Non-pigmented ciliary epithelial cell (primary cell): ENCODE data around the gene NAXE.
"Not testable (repeated sequence)": the region's sequence is repeated elsewhere in the genome, so short reads cannot be mapped to it uniquely, and the experiment has no call there.

Source experiments
- DNase-seq: peaks from one replicate; pipeline ENCODE4 v3.0.0-alpha.2; 2010; ENCODE audit warnings: low read depth

Gene NAXE

DNA sequence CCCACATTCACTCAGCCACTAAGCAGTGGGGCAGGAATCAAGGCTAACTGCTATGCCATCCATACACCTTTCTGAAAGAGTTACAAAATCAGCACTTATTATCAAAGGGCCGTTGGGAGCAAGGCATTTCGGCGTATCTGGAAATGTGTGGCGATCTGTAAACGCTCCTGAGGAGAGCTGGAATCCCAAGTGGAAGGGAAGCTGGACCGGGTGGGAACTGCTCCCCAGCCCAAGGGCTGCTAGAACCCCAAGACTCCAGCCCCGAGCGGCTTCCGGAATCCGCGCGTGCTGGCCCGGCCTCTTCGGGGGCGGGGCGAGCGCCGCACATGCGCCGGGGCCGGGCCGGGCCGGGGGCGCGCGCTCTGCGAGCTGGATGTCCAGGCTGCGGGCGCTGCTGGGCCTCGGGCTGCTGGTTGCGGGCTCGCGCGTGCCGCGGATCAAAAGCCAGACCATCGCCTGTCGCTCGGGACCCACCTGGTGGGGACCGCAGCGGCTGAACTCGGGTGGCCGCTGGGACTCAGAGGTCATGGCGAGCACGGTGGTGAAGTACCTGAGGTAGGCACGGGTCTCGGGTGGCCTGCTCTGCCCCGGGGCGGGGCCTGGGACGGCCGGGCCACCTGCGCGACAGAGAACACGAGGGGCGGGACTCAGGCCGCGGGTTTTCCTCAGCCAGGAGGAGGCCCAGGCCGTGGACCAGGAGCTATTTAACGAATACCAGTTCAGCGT lies at the start of gene NAXE:
Gene NAXE, plus strand, starts transcription at position 345 of the 726 bp plus-strand sequence. Its CDS starts 29 bp downstream, at position 374.
- no peak for DNase-seq

DNA sequence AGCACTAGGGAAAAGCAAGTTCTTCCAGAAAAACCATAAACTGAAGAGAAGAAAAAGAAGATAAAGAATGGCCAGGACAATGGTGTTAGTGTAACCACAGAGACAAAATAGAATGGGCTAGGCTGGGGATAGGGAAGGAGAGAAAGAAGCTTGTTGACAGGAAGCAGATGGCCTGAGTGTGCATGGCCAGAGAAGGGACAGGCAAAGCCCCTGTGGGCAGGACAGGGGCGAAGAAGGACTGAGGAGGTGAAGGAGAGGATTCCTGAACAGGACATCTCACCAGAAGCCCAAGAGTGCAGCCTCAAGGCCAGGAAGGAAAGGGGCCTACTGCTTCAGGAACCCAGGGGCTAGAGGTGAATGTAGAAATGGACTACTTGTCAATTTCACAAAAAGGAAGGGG lies 48.5 kb upstream of the NAXE start:
- no peak for DNase-seq

DNA sequence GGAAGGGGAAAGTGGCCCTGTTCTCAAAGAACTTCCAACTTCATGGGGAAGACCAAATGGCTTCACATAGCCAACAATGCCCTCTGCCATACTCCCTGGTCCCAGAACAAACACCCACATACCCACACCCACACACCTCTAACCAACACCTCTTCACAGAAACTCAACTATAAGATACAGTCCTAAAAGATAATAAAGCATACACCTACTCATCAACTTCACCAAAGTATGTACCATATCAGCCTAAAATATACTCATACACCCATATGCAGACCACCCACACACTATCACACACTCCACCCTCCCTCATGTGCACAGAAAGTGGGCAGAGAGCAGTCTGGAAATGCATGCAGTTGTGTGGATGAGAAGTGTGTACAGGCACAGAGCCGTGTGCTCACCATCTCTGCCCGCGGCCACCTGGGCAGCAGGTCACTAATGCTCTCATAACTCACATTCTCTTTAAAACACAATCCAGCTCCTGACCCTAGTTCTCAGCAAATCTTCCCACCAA lies 46.9 kb upstream of the NAXE start:
- DNase-seq: no peak

DNA sequence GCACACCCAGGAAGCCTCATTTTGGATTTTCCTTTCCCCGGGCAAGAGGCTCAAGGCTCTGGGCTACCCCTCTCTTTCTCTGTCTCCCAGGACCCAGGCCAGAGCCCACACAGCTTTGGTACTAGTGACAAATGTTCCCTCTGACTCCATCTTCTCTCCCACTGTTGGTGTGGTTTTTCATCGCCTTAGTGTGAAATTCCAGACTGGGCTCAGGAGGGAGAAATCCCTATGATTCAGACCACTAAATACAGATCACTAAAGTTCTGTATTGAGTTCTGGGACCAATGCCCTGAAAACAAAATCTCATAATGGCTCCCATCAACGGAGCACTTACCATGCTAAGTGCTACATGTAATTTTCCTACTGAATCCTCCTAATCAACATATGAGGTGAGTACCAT lies 45.3 kb upstream of the NAXE start:
- no peak for DNase-seq

DNA sequence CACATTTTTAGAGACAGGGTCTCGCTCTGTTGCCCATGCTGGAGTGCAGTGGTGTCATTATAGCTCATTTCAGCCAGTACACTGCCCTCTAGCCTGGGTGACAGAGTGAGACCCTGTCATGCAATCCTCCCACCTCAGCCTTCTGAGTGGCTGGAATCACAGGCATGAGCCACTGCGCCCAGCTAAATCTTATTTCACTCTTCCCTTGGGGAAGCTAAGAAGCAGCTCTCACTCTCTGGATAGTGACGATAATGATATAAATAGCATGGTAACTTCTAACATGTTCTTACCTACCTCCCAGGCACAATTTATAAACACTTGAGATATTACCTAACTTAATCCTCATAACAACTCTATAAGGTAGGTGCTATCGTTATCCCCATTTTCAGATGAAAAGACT lies 44.1 kb upstream of the NAXE start:
- no peak for DNase-seq

DNA sequence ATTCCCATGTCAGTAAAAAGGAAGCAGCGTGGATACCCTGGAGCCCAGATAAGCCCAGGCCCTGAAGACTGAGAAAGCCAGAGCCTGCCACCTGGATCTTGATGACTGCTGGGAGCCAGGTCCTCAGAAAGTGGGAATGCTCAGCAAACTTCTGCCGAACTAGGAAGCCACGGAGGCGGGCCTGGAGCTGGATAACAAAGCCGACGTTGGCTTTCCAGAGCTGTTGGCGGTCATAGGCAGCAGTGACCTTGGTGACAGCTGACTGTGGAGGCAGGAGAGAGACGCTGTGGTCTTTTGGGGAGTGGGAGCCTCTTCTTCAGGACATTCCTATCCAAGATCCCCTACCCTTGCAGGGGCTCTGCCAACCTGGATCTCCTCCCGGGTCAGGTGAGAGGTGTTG lies 43.6 kb upstream of the NAXE start:
- no peak for DNase-seq

DNA sequence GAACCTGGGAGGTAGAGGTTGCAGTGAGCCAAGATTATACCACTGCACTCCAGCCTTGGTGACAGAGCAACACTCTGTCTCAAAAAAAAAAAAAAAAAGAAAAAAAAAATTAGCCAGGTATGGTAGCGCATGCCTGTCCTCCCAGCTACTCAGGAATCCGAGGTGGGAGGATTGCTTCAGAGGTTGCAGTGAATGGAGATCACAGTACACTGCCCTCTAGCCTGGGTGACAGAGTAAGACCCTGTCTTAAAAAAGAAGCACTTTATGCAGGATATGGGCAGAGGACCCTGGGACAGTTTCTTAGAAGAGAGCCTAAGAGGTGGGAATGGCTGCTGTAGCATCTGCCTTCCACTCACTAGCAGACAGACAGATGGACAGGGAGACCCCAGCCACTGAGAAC lies 42.2 kb upstream of the NAXE start:
- DNase-seq: no peak

DNA sequence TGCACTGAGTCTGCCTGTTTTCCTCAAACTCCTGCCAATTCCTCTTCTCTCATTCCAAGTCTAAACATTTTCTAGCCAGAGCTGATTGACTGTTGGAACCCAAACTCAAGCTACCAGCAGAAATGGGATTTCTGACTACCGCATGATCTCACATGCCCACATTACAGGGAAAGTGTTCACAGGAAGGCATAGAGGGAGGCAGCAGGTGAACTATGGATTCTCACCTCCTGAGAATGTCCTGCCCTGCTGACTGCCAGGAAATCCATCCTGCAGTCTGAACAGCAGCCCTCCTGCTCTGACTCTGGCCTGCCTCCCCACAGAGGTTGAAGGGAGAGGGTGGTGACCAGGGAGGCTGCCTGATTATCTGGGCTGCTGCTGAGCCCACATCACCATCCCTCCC lies 41.7 kb upstream of the NAXE start:
- no peak for DNase-seq

DNA sequence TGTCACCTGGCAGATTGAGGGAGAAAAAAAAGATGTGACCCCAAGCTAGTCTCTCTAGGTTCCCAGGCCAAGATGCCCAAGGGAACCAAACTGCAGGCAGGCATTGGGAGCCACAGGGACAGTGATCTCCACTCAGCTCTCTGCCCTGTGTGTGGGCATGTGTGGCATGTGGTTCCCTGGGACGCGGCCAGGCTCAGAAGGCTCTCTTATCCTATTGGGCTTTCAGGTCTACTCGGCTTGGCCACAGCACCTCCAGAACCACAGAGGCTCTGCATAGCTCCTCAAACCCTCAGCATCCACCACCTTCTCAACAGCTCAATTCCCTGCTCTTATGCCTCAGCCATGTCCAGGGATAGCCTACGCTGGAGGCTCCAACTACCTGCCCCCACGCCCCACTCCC lies 41.2 kb upstream of the NAXE start:
- DNase-seq: no peak

DNA sequence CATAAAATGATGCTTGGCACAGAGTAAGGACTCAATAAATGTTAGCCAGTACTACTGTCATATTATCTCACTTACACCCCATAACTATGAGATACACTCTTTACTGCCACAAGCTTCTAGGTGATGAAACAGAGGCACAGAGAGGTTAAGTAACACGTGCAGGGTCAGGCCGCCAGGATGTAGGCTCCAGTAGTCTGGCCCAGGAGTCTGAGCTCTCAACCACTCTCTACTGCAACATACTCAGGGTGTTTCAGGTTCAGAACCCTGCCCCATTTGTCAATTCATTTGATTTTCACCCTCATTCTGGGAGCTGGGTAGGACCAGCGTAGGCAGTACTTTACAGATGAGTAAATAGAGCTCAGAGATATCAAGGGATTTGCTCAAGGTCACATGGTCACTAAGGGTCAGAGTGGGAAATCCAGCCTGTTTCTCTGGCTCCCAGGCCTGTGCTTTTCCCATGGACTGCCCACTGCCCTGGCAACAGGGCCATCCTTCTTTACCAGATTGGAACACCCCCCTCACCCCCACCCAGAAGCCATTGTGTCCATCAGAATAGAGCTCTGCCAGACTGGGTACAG lies 40.4 kb upstream of the NAXE start:
- no peak for DNase-seq

DNA sequence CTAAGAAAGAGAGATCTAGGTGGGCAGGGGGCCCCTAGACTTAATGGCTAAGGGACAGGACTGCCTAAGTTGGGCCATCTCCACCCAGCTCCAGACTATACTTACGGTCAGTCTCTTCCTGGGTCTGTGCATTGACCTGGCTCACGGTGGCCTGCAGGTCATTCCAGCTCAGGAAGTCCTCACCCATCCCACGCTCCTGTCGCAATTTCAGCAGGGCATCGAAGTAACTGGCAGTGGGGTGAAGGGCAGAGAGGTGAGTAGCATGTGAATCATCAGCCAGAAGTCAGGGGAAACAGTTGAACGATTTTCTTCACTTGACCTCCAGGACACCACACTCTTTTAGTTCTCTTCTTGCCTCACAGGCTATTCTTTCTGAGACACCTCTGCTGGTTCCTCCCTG lies 39.7 kb upstream of the NAXE start:
- no peak for DNase-seq

DNA sequence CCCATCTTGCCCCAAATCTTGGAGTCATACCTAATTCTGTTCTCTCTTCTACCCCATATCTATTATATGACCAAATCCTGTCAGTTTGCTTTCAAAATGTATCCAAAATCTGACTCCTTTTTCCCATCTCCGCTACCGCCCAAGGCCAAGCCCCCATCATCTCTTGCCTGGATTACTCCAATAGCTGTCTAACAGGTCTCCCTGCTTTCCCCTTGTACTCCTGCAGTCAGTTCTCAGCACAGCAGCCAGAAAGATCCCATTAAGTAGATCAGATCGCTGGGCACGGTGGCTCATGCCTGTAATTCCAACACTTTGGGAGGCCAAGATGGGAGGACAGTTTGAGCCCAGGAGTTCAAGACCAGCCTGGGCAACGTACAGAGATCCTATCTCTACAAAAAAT lies 39.1 kb upstream of the NAXE start:
- DNase-seq: no peak

DNA sequence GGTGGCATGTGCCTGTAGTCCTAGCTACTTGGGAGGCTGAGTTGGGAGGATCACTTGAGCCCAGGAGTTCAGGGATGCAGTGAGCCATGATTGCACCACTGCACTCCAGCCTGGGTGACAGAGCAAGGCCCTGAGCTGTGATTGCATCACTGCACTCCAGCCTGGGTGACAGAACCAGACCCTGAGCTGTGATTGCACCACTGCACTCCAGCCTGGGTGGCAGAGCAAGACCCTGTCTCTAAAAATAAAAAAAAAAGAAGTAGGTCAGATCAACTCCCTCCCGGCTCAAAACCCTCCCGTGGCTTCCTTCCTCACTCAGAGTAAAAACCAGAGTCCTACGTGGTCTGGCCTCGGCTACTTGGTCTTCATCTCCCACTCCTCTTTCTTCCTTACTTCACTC lies 38.6 kb upstream of the NAXE start:
- not testable (repeated sequence) for DNase-seq

DNA sequence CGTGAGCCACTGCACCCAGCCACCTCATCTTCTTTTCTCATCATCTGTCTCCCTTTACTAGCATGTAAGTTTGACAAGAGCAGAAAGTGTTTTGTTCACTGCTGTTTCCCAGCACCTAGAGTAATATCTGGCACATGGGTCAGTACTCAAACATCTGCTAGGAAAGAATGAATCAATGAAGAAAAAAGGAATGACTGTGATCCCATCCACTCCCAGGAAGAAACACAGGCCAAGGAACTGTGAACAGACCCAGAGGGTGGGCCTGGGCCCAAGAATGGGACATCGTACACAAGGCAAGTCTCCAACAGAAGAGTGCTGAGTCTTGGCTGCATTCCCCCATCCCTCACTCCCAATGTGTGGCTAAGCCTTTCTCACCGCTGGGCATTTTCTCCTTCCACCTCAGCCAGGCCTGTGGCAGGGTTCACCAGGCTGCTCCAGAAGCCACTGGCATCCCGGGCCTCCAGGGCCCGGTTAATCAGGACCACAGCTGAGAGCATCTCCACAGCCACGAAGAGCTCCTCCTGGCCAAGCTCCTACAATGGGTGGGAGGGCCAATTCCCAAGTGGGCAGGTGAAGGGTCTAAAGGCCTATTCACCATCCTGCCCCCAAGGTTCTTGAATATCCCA lies 37.6 kb upstream of the NAXE start:
- no peak for DNase-seq

DNA sequence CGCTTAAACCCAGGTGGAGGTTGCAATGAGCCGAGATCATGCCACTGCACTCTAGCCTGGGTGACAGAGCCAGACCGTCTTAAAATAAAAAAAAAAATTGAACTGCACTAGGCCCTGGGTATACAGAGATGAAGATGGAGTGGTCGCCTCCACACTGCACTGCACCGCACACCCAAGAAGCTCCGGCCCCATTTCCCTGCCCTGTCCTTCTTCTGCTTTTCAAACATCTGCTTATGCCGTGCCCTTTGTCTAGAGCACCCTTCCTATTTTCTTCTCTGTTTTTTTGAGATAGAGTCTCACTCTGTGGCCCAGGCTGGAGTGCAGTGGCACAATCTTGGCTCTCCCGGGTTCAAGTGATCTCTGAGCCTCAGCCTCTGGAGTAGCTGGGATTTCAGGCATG lies 36.6 kb upstream of the NAXE start:
- DNase-seq: no peak

DNA sequence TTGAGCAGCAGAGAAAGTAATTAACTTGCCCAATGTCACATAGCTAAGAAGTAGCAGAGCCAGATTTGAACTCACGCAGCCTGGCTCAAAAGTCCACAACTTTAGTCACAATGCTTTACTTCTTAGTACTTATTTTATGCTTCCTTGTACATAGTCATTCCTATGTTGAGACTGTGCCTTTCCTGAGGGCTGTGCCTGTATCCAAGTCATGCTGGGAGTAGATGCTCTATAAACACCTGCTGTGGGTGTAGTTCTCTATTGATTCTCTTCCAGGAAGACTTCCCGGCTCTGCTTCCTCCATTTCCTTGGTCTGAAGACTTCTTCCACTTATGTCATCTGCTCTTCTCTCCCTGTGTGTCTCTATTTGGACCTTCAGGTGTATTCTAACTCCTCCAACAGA lies 35.9 kb upstream of the NAXE start:
- no peak for DNase-seq

DNA sequence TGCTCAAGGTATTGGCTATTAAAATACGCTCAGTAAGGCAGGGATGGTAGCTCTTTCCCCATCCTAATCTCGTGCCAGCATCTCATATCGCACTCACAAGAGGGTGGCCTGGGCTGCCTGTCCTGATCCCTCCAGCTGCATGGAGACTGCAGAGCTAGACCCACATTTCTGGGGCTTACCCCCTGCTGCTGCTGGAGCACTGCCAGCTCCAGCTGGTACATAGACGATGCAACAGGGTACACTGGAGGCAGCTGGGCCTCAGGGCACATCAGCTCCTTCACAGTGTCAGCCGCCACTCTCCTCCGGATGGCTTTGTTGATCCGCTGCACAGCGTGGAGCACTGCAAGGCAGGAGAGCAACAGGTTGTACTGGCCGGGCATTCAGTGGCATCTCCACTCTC lies 35.2 kb upstream of the NAXE start:
- DNase-seq: no peak

DNA sequence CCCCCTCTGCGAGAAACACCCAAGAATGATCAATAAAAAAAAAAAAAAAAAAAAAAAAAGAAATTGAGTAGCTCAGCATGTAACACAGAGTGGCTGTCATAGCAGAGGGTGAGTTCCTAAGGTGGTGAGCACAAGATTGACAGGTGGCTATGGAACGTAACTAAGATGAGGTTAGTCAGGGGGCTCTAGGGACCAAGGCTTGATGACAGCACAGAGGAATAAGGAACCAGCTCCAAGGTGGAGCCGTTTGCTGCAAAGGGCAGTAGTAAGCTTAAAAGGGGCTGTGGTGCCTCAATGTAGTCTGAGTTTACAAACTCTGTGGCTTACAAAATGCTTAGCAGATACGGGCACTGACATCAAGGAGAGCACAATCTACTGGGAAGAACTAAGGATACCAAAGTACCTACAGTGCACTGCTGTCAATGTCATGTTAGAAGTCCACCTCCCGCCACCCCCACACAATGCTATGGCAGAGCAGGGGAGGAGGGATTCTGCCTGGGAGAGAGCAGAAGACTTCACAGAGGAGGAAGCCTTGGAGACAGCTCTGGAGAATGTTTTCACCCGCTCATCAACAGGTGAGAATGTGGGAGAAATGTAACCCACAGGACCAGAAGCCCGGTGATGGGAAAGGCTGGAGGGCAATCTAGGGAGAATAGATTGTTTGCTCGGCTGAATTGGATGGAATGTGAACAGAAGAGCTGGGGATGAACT lies 32.3 kb upstream of the NAXE start:
- DNase-seq: no peak

DNA sequence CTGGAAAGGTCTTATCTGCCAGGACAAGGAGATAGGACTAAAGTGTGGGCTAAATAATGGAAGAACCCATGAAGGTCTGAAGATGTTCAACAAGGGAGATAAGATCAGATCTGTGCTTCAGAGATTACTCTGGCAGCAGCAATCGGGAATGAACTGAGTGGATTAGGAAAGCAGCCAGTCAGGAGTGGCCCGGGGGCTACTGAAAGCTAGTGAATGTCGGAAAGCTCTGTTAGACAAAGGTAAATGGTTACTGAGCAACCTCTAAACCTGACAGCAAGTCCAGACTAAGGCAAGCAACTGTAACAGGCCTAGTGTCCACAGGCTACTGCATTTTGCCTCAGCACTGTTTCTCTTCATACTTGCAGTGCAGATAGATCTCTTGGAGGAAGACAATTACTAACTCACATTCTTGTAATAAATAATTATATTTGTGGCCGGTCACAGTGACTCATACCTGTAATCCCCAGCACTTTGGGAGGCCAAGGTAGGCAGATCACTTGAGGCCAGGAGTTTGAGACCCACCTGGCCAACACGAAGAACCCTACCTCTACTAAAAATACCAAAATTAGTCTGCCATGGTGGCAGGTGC lies 31.7 kb upstream of the NAXE start:
- DNase-seq: no peak

DNA sequence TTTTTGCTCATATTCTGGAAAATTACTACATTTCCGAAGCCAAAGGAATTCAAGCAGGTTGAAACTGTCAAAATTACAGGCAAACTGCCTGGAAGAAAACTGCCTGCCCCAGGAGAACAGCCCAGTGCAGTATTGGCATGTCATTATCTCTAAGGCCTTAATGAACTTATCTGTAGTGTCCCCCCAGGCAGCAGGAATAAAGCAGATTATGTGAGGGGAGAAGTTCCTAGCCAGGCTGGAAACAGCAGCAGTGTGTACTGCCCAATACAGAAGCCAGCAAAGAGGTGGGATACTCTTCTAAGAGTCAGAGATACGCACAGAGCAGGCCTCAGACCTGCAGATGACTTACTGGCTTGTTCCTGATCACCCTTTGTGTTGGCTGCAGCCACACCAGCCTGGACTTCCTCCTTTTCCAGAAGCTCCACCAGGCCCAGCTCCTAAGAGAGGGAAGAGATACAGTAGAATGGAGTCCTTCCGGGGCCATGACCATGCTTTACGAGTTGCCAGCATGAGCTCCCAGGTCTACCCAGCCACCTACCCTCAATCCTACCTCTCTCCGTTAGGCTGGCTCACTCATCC lies 30.9 kb upstream of the NAXE start:
- DNase-seq: no peak

DNA sequence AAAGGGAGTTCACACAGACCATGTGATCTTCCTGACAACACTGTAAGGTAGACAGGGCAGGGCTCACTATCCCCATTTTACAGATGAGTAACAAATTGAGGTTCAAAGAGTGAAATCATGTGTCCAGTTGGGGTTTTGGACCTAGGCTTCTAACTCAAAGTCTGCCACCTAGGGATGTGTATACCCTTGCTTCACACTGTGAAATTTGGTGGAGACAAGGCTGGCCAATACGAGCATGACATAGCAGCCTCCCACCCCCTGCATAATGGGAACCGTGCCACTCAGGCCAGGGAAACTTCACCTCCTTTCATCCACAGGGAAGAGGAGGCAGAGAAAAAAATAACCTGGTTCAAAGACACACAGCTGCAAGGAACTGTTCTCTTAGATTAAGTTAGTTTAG lies 26.1 kb upstream of the NAXE start:
- DNase-seq: no peak

DNA sequence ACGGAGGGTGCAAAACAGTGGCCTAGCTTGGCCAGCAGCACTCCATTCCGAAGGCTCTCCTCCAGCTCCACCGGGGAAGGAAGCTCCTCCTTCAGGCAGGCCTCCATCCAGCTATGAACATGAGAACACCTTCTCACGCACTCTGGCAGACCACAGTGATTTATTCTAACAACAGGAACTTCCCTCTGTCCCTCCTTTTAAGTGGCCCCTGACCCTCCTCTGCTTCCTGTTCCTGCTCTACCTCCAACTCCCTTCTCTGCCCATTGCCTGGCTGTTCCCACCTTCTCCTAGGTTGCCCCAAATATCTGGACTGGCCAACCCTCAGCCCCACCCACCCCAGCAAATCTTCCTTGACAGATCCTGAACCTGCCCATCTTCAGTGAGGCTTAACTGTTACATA lies 25.1 kb upstream of the NAXE start:
- DNase-seq: no peak
